MM.1S (cell line): ENCODE results near the gene ANP32A.
A peak's percentile ranks its signal among the peaks of the same experiment; 100 is the strongest.

Source experiments
- EZH2 ChIP-seq: fragments of 300-600 bp; sonication (generic); optimal IDR thresholded peaks from 2 replicates; pipeline ENCODE3; 2017; ENCODE audit warnings: low read depth, mild to moderate bottlenecking, antibody characterized with exemption, low read length, mixed read lengths
- EZH2phosphoT487 ChIP-seq: fragments of 300-600 bp; sonication (generic); IDR thresholded peaks from 2 replicates; pipeline ENCODE4 v1.6.1; 2018; ENCODE audit warnings: antibody characterized with exemption, low read length
- TF ChIP-seq, protein P1 (sequence below): fragments of 300-600 bp; sonication (generic); IDR thresholded peaks from 2 replicates; pipeline ENCODE4 v1.5.1; 2016; ENCODE audit warnings: antibody characterized with exemption, low read length, mixed read lengths

DNA sequence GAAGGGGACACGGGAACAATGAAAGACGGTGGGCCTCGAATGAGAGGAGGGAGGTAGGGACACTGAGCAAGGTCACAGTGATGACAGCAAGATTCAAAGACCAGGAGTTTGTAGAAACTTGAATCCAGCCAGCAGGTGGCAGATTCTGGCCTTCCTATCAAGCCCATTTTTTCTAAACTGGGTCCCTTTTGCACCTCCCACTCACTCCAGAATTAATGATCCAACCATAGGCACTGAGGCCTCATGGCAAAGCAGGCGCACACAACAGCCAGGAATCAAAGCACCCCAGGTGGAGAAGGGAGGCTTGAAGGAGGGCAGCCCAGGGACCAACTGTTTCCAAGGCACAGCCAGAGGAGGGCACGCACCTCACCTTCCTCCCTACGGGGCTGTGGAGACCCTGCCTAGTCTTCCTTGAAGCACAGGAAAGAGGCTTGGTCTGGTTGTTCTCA, 90.2 kb downstream of the ANP32A start:
- TF ChIP-seq, protein P1, sequence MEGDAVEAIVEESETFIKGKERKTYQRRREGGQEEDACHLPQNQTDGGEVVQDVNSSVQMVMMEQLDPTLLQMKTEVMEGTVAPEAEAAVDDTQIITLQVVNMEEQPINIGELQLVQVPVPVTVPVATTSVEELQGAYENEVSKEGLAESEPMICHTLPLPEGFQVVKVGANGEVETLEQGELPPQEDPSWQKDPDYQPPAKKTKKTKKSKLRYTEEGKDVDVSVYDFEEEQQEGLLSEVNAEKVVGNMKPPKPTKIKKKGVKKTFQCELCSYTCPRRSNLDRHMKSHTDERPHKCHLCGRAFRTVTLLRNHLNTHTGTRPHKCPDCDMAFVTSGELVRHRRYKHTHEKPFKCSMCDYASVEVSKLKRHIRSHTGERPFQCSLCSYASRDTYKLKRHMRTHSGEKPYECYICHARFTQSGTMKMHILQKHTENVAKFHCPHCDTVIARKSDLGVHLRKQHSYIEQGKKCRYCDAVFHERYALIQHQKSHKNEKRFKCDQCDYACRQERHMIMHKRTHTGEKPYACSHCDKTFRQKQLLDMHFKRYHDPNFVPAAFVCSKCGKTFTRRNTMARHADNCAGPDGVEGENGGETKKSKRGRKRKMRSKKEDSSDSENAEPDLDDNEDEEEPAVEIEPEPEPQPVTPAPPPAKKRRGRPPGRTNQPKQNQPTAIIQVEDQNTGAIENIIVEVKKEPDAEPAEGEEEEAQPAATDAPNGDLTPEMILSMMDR, result peak; percentile 44
- TF ChIP-seq EZH2phosphoT487 (no peak), EZH2 (no peak)
